UCSD-AML1 (cell line): Measurements from ENCODE around the gene BCAP29.

Experiments
- DNase-seq: peaks from one replicate; lab custom pipeline; 2025; ENCODE audit not compliant: unreplicated experiment; lab: John Stamatoyannopoulos, UW

Gene BCAP29

GRCh38 chr7:107581387-107582013 lies 1.5 kb downstream of the BCAP29 start:
- DNase-seq: no peak

- DNase-seq: no peak
Observed at GRCh38 chr7:107582875-107583274, 2.8 kb downstream of the BCAP29 start.

- DNase-seq: no peak
Observed at GRCh38 chr7:107584716-107585115, 4.7 kb downstream of the BCAP29 start.

GRCh38 chr7:107588529-107589130 lies 8.6 kb downstream of the BCAP29 start:
- no peak for DNase-seq

- no peak for DNase-seq
Observed at GRCh38 chr7:107591421-107591820, 11.4 kb downstream of the BCAP29 start.

- no peak for DNase-seq
Observed at GRCh38 chr7:107592361-107593024, 12.4 kb downstream of the BCAP29 start.

GRCh38 chr7:107593025-107593410 lies 13.0 kb downstream of the BCAP29 start:
- no peak for DNase-seq

- no peak for DNase-seq
Observed at GRCh38 chr7:107594961-107595737, 15.1 kb downstream of the BCAP29 start.

- DNase-seq: no peak
Observed at GRCh38 chr7:107596881-107597581, 17.0 kb downstream of the BCAP29 start.

- DNase-seq: no peak
Observed at GRCh38 chr7:107597582-107597916, 17.5 kb downstream of the BCAP29 start.

- no peak for DNase-seq
Observed at GRCh38 chr7:107597953-107598352, 17.9 kb downstream of the BCAP29 start.

- no peak for DNase-seq
Observed at GRCh38 chr7:107599262-107599661, 19.2 kb downstream of the BCAP29 start.

- DNase-seq: no peak
Observed at GRCh38 chr7:107600816-107601215, 20.8 kb downstream of the BCAP29 start.

GRCh38 chr7:107605218-107605815 lies 25.3 kb downstream of the BCAP29 start:
- no peak for DNase-seq

- no peak for DNase-seq
Observed at GRCh38 chr7:107606303-107606702, 26.3 kb downstream of the BCAP29 start.

GRCh38 chr7:107609811-107610261 lies 29.8 kb downstream of the BCAP29 start:
- no peak for DNase-seq

GRCh38 chr7:107610323-107610722 lies 30.3 kb downstream of the BCAP29 start:
- no peak for DNase-seq

- DNase-seq: no peak
Observed at GRCh38 chr7:107613439-107613838, 33.4 kb downstream of the BCAP29 start.

GRCh38 chr7:107613948-107614347 lies 33.9 kb downstream of the BCAP29 start:
- DNase-seq: no peak

- DNase-seq: no peak
Observed at GRCh38 chr7:107614425-107614824, 34.4 kb downstream of the BCAP29 start.
